ENCODE results near the gene UBAC2.

DNA sequence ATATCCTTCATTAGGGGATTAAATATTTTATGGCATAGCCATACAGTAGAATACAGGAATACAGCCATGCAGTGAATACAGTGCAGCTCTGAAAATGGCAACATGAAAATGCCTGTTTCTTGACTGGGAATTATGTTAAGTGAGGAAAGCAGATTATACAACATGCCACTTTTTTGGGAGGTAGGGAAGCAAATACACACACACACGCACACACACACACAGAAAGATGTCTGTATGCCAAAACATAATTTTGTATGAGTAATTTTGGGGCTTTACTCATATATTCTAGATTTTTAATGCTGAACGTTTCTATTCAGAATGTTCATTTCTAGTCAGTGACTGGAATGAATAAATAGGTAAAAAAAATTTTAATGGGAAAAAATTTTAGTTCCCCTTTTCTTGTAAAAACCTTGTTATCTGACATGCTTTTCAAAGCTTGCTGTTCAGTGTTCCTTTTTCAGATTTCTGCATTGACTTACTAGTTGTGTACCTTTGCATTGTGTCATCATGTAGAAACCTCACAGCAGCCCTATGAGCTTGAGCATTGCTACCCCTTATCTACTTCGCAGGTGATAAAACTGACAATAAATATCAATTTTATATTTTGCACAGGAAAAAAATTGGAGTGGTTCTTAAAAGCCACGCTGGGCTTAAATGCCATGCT, 98.7 kb downstream of the UBAC2 start:
- TF ChIP-seq EZH2phosphoT487 (IDR thresholded peaks at IDR 0.05; ENCODE audit: borderline replicate concordance, low read depth, low read length) (no peak), CTCF (conservative IDR thresholded peaks at IDR 0.05; ENCODE audit: low read length) (no peak)

Measured in OCI-LY7 (cell line).